SH-SY5Y (cell line): ENCODE data around the gene AHR.

Source experiments
- GATA2 ChIP-seq: IDR thresholded peaks from 2 replicates; pipeline ENCODE4 v1.6.1; 2011; ENCODE audit warnings: mild to moderate bottlenecking, low read depth, low read length
- GATA3 ChIP-seq: IDR thresholded peaks from 2 replicates; pipeline ENCODE4 v1.6.1; 2011; ENCODE audit warnings: low read depth, mild to moderate bottlenecking, low read length, moderate library complexity

- TF ChIP-seq GATA3, result no peak
- no peak for TF ChIP-seq GATA2
Measured at GRCh38 chr7:17279061-17279460, 19.4 kb upstream of the AHR start.
